ENCODE measurements around the gene KLF3.

- no peak for TF ChIP-seq CTCF (IDR thresholded peaks at IDR 0.05)
- peak in 1 of 3 donors; percentile 66 for TF ChIP-seq POLR2AphosphoS5 (IDR thresholded peaks at IDR 0.05)
- TF ChIP-seq EP300 (IDR thresholded peaks at IDR 0.05) = no peak
- no peak for TF ChIP-seq POLR2A (IDR thresholded peaks at IDR 0.05)
Measured at GRCh38 chr4:38687571-38688011, 23.6 kb downstream of the KLF3 start.

Data from stomach (tissue), 4 donors.